Body of pancreas (tissue), 4 donors: ENCODE data around the gene GNLY. TPM values are rescaled to one million over a fixed set of nuclear protein-coding genes. Genes with fewer than 3 reads are reported as not detected.

Source experiments
- ATAC-seq: fragments of 150-250 bp; one replicate; pipeline ENCODE4 v1.9.1; 2016
- DNase-seq, 4 donors: peaks; one replicate each; pipeline ENCODE4 v3.0.0-alpha.2; 2019
- H3K27ac ChIP-seq, 4 donors: fragments of 200-600 bp; sonication (generic); 1 replicate in 3 of 4; 2 replicates in 1 of 4; pipeline versions ENCODE4 v1.5.1 to v1.6.1; 2016 to 2019; ENCODE audit warnings: mild to moderate bottlenecking in 1 of 4, mixed read lengths in 1 of 4, moderate library complexity in 1 of 4
- H3K27me3 ChIP-seq, 2 donors: fragments of 200-600 bp; sonication (generic); one replicate each; pipeline ENCODE4 v1.6.0; 2016; ENCODE audit warnings: mild to moderate bottlenecking in 1 of 2
- H3K36me3 ChIP-seq, 2 donors: fragments of 200-600 bp; sonication (generic); replicated peaks in 1 of 2; 2 replicates each; pipeline ENCODE4 v1.5.1; 2016; ENCODE audit warnings: low read depth in 2 of 2; ENCODE audit not compliant: insufficient read depth in 1 of 2
- H3K4me1 ChIP-seq: fragments of 200-600 bp; sonication (generic); one replicate; pipeline ENCODE4 v1.6.0; 2016
- H3K4me3 ChIP-seq, 2 donors: fragments of 200-600 bp; sonication (generic); 1 replicate in 1 of 2; 2 replicates in 1 of 2; pipeline ENCODE4 v1.5.1; 2016 to 2019
- H3K9me3 ChIP-seq, 3 donors: fragments of 200-600 bp; sonication (generic); 1 replicate in 2 of 3; 2 replicates in 1 of 3; pipeline ENCODE4 v1.5.1; 2016
- POLR2A ChIP-seq, 3 donors: fragments of 450-650 bp; IDR thresholded peaks; one replicate each; pipeline ENCODE4 v1.6.1; 2016; ENCODE audit warnings: antibody characterized with exemption in 3 of 3, mild to moderate bottlenecking in 2 of 3
- WGBS, 2 donors: methylation state at CpG; one replicate each; pipeline ENCODE4 v1.1.5; 2017; 5-methylcytosine and 5-hydroxymethylcytosine counted together
- intact Hi-C: fragments of 100-400 bp; cut with DNase I; formaldehyde crosslinking; loops from one replicate; pipeline ENCODE4 v1.15.1; 2023
- total RNA-seq, 2 donors: library from RNA; depleted of rRNA; stranded (reverse); fragments of >200 nt; gene quantifications; one replicate each; pipeline ENCODE4 v1.1.0, GENCODE V29; 2016
- TF ChIP-seq, protein P1 (sequence below), 7 experiments: fragments of 450-650 bp in 4 of 7; fragments of 200-600 bp in 3 of 7; sonication (generic) in 3 of 7; IDR thresholded peaks; one replicate each; pipeline ENCODE4 v1.5.1; 2016 to 2019; ENCODE audit warnings: antibody characterized with exemption in 7 of 7

Gene GNLY
- total RNA-seq, 2 donors from 2014 or later = 5.6 TPM; not detected in 1

DNA sequence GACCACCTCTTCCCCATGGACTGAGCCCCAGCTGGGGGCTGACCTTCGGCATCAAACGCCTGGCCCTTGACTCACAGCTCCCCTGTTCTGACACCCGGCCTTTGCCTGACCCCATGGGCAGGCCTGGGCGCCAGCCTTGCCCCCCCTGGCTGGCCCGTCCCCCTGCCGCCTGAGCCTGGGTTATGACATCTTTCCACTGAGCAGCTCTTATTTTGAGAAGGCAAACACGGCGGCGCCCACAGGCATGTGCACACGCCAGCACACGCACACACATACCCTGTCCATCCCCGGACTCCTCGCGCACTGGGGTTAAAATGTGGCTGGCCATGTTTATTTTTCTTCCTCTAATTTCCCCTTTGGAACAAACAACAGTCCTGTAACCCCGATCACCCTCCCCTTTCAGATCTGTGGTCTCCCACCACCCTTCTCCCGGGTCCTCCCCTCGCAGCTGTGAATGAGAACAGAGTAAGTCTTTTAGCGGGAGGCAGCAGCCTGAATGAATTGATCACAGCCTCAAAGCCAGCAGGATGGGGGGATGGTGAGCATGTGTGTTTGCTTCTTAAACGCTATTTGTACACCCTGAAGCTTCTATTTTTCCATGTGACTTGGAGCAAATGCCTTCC lies 47.8 kb downstream of the GNLY start:
- H3K4me1 ChIP-seq = peaks cover 51% of the 10 kb centered on the region
- ATAC-seq = peak; percentile 31
- H3K4me3 ChIP-seq = no peak overlapping the region
- intact Hi-C loops = no loop called here
- DNase-seq = peak; percentile 48 to 62 (median 55)
- WGBS, 2 donors = 46 to 48% methylated on average over 18 to 19 of the region's 19 CpGs
- H3K27me3 ChIP-seq = no peaks in the 10 kb centered on the region
- H3K9me3 ChIP-seq = no peaks in the 10 kb centered on the region
- H3K27ac ChIP-seq = peak overlapping the region; percentile 76 to 91 (median 80)
- TF ChIP-seq, protein P1, sequence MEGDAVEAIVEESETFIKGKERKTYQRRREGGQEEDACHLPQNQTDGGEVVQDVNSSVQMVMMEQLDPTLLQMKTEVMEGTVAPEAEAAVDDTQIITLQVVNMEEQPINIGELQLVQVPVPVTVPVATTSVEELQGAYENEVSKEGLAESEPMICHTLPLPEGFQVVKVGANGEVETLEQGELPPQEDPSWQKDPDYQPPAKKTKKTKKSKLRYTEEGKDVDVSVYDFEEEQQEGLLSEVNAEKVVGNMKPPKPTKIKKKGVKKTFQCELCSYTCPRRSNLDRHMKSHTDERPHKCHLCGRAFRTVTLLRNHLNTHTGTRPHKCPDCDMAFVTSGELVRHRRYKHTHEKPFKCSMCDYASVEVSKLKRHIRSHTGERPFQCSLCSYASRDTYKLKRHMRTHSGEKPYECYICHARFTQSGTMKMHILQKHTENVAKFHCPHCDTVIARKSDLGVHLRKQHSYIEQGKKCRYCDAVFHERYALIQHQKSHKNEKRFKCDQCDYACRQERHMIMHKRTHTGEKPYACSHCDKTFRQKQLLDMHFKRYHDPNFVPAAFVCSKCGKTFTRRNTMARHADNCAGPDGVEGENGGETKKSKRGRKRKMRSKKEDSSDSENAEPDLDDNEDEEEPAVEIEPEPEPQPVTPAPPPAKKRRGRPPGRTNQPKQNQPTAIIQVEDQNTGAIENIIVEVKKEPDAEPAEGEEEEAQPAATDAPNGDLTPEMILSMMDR (IDR thresholded peaks at IDR 0.05) = no peak
- no peak for TF ChIP-seq POLR2A (IDR thresholded peaks at IDR 0.05)
- no peaks in the 10 kb centered on the region for H3K36me3 ChIP-seq

GRCh38 chr2:85743304-85743978 lies 49.3 kb downstream of the GNLY start:
- H3K27ac ChIP-seq = peak overlapping the region; percentile 16 to 91 (median 54)
- peak; percentile 1 for ATAC-seq
- H3K4me3 ChIP-seq = no peak overlapping the region

DNA sequence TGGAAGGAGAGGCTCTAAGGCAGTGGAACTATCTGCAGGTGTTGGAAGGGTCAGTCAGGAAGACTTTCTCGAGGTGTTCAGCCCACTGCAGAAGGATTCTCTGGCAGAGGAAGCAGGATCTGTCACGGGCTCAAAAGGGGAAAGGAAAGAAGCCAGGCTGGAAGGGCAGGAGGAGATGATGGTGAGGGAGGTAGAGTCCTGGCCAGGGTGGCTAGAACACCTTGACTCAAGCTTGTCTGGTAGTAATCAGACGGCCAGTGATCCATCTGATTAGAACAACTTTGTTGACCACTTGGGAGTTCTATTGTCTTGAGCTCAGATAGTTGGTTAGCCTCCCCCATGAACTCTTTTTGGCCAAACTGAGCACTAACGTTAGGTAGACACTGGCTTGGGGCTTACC lies 49.9 kb downstream of the GNLY start:
- DNase-seq = no peak

More at GRCh38 chr2:85743304-85743978, 49.3 kb downstream of the GNLY start:
- TF ChIP-seq, protein P1 (IDR thresholded peaks at IDR 0.05) = no peak
- no peak for TF ChIP-seq POLR2A (IDR thresholded peaks at IDR 0.05)
- DNase-seq = peak in 2 of 4 donors; percentile 44 to 61
- WGBS, 2 donors = 38 to 47% methylated on average over 9 to 10 of the region's 10 CpGs
- Histone ChIP-seq H3K27me3 (no peaks in the 10 kb centered on the region), H3K9me3 (no peaks in the 10 kb centered on the region), H3K36me3 (no peaks in the 10 kb centered on the region), H3K4me1 (peaks cover 43% of the 10 kb centered on the region)
- intact Hi-C loops = no loop called here

GRCh38 chr2:85744741-85745601 lies 50.8 kb downstream of the GNLY start:
- DNase-seq = peak in 1 of 4 donors; percentile 58
- peaks cover 42% of the 10 kb centered on the region for H3K4me1 ChIP-seq
- peak; percentile 2 for ATAC-seq
- 60% methylated on average over 9 to 10 of the region's 10 CpGs for WGBS, 2 donors
- H3K4me3 ChIP-seq = no peak overlapping the region
- H3K9me3 ChIP-seq = no peaks in the 10 kb centered on the region
- H3K36me3 ChIP-seq = no peaks in the 10 kb centered on the region
- peak overlapping the region in 3 of 4 donors; percentile 28 to 57 (median 37) for H3K27ac ChIP-seq
- intact Hi-C loops = loop anchor here (5.0 kb wide), 1 partner anchor 67 kb away; no protein-coding TSS in a partner anchor
- no peaks in the 10 kb centered on the region for H3K27me3 ChIP-seq
- TF ChIP-seq POLR2A (IDR thresholded peaks at IDR 0.05) = no peak
- TF ChIP-seq, protein P1 (IDR thresholded peaks at IDR 0.05) = no peak

More for the DNA sequence above, 49.9 kb downstream of the GNLY start:
- no peak for ATAC-seq
- Histone ChIP-seq H3K36me3 (no peaks in the 10 kb centered on the region), H3K9me3 (no peaks in the 10 kb centered on the region), H3K27me3 (no peaks in the 10 kb centered on the region), H3K4me1 (peaks cover 43% of the 10 kb centered on the region), H3K27ac (peak overlapping the region in 3 of 4 donors; percentile 39 to 91 (median 69)), H3K4me3 (no peak overlapping the region)
- intact Hi-C loops = no loop called here
- no peak for TF ChIP-seq POLR2A (IDR thresholded peaks at IDR 0.05)
- TF ChIP-seq, protein P1 (IDR thresholded peaks at IDR 0.05) = no peak
- WGBS, 2 donors = 57 to 72% methylated on average over 4 of the region's 4 CpGs
